Measurements from ENCODE around the gene CAMK2D. TPM values are rescaled to one million over a fixed set of nuclear protein-coding genes. Genes with fewer than 3 reads are reported as not detected.

CAMK2D gene
- polyA plus RNA-seq, 2 of the 4 experiments (the other 2 are of a cell fraction), result 19.1 to 59.9 TPM

DNA sequence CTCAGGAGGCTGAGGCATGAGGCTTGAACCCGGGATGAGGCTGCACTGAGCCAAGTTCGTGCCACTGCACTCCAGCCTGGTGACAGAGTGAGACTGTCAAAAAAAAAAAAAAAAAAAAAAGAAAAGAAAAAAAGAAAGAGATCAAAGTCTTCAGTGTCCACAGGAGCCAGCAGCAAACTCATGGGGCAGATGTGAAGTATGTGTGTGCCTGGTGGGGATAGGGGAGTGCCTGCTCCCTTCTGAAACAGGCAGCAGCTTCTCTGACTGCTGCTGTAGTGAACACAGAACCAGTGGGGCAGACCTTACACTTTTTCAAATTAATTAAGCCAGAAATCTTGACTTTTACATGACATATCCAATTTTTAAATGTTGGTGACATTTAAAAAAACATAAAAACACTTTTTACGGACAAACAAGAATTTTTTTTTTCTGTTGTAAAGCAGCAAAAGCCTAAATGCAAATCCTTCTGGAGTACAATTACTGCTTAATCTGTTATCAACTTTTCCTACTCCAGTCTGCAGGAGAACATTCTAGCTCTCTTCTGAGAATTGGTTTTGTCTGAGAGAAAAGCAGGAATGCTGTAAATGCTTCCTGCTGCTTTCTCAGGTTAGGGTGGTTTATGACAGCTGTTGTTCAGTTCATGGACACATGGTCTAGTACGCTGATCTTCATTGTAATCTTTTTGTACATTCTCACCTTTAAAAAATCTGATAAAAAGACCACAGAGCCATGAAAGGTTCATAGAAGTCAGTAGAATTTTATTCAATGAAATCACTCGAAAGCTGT lies 311.1 kb downstream of the CAMK2D start (continued):
- TF ChIP-seq ATOH8 (CRISPR knock-in tag; IDR thresholded peaks at IDR 0.05; ENCODE audit: low read depth) (no peak), RNF2 (IDR thresholded peaks at IDR 0.05; ENCODE audit: borderline replicate concordance, low read depth) (no peak), ZC3H11A (IDR thresholded peaks at IDR 0.05) (no peak), KDM1A (IDR thresholded peaks at IDR 0.05; ENCODE audit: low read depth) (no peak), EP300 (IDR thresholded peaks at IDR 0.05) (no peak), CEBPB (IDR thresholded peaks at IDR 0.05) (no peak)

GRCh38 chr4:113449410-113449974 lies 312.0 kb downstream of the CAMK2D start:
- ATAC-seq (no peak), DNase-seq (ENCODE audit: low read depth in 1 of 2, low spot score in 1 of 2) (no peak), FAIRE-seq (no peak)
- TF ChIP-seq, protein P1, sequence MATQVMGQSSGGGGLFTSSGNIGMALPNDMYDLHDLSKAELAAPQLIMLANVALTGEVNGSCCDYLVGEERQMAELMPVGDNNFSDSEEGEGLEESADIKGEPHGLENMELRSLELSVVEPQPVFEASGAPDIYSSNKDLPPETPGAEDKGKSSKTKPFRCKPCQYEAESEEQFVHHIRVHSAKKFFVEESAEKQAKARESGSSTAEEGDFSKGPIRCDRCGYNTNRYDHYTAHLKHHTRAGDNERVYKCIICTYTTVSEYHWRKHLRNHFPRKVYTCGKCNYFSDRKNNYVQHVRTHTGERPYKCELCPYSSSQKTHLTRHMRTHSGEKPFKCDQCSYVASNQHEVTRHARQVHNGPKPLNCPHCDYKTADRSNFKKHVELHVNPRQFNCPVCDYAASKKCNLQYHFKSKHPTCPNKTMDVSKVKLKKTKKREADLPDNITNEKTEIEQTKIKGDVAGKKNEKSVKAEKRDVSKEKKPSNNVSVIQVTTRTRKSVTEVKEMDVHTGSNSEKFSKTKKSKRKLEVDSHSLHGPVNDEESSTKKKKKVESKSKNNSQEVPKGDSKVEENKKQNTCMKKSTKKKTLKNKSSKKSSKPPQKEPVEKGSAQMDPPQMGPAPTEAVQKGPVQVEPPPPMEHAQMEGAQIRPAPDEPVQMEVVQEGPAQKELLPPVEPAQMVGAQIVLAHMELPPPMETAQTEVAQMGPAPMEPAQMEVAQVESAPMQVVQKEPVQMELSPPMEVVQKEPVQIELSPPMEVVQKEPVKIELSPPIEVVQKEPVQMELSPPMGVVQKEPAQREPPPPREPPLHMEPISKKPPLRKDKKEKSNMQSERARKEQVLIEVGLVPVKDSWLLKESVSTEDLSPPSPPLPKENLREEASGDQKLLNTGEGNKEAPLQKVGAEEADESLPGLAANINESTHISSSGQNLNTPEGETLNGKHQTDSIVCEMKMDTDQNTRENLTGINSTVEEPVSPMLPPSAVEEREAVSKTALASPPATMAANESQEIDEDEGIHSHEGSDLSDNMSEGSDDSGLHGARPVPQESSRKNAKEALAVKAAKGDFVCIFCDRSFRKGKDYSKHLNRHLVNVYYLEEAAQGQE (IDR thresholded peaks at IDR 0.05), result no peak
- TF ChIP-seq MAZ (IDR thresholded peaks at IDR 0.05; ENCODE audit: borderline replicate concordance, low read depth, low read length), result no peak
- TF ChIP-seq, protein P2, sequence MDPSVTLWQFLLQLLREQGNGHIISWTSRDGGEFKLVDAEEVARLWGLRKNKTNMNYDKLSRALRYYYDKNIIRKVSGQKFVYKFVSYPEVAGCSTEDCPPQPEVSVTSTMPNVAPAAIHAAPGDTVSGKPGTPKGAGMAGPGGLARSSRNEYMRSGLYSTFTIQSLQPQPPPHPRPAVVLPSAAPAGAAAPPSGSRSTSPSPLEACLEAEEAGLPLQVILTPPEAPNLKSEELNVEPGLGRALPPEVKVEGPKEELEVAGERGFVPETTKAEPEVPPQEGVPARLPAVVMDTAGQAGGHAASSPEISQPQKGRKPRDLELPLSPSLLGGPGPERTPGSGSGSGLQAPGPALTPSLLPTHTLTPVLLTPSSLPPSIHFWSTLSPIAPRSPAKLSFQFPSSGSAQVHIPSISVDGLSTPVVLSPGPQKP (IDR thresholded peaks at IDR 0.05; ENCODE audit: low read depth, low read length), result no peak
- TF ChIP-seq RCOR1 (IDR thresholded peaks at IDR 0.05; ENCODE audit: low read depth, low read length), result no peak
- no peak for TF ChIP-seq CBX8 (IDR thresholded peaks at IDR 0.05)
- no peak for TF ChIP-seq EP300 (IDR thresholded peaks at IDR 0.05)
- no peak for TF ChIP-seq POLR2AphosphoS2 (conservative IDR thresholded peaks at IDR 0.05; ENCODE audit: low read length)
- TF ChIP-seq, protein P3, sequence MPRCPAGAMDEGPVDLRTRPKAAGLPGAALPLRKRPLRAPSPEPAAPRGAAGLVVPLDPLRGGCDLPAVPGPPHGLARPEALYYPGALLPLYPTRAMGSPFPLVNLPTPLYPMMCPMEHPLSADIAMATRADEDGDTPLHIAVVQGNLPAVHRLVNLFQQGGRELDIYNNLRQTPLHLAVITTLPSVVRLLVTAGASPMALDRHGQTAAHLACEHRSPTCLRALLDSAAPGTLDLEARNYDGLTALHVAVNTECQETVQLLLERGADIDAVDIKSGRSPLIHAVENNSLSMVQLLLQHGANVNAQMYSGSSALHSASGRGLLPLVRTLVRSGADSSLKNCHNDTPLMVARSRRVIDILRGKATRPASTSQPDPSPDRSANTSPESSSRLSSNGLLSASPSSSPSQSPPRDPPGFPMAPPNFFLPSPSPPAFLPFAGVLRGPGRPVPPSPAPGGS (IDR thresholded peaks at IDR 0.05), result no peak
- no peak for TF ChIP-seq NPAS2 (CRISPR knock-in tag; IDR thresholded peaks at IDR 0.05; ENCODE audit: borderline replicate concordance)
- no peak for TF ChIP-seq NR3C1 (IDR thresholded peaks at IDR 0.05)
- no peak for TF ChIP-seq EHMT2 (IDR thresholded peaks at IDR 0.05; ENCODE audit: low read depth)
- TF ChIP-seq ATOH8 (CRISPR knock-in tag; IDR thresholded peaks at IDR 0.05; ENCODE audit: low read depth), result no peak
- no peak for TF ChIP-seq HOXA7 (CRISPR knock-in tag; IDR thresholded peaks at IDR 0.05)
- TF ChIP-seq PHF8 (IDR thresholded peaks at IDR 0.05; ENCODE audit: borderline replicate concordance, low read depth), result no peak
- TF ChIP-seq GATA3 (IDR thresholded peaks at IDR 0.05; ENCODE audit: borderline replicate concordance), result no peak
- TF ChIP-seq, protein P4, sequence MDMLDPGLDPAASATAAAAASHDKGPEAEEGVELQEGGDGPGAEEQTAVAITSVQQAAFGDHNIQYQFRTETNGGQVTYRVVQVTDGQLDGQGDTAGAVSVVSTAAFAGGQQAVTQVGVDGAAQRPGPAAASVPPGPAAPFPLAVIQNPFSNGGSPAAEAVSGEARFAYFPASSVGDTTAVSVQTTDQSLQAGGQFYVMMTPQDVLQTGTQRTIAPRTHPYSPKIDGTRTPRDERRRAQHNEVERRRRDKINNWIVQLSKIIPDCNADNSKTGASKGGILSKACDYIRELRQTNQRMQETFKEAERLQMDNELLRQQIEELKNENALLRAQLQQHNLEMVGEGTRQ (IDR thresholded peaks at IDR 0.05), result no peak
- no peak for TF ChIP-seq POLR2A (IDR thresholded peaks at IDR 0.05; ENCODE audit: low read length)
- no peak for TF ChIP-seq SREBF2 (IDR thresholded peaks at IDR 0.05)
- no peak overlapping the region for H3K4me3 ChIP-seq
- H3K4me1 ChIP-seq, result peaks cover 29% of the 10 kb centered on the region
- no peaks in the 10 kb centered on the region; the same call in 2 of the 3 replicates for H3K9me3 ChIP-seq
- CTCF ChIA-PET, result interaction anchor here (0.6 to 1.2 kb wide), 2 partner anchors 8 to 16 kb away, joined by 3 to 4 read pairs; no protein-coding TSS in a partner anchor
- no peak overlapping the region for H3K27ac ChIP-seq
- WGBS (ENCODE audit: missing lambda C conversion rate), result 50% methylated on average over 1 of the region's 1 CpG
- no peak overlapping the region for H3K4me2 ChIP-seq
- POLR2A ChIA-PET, result no interaction called here

Data from A549 (cell line).